Spleen (tissue), 11 donors: Measurements from ENCODE around the gene PAEP. TPM values are rescaled to one million over a fixed set of nuclear protein-coding genes. Genes with fewer than 3 reads are reported as not detected.

Experiments
- DNase-seq: peaks from one replicate; pipeline ENCODE4 v3.0.0-alpha.2; 2020
- H3K27ac ChIP-seq, 8 donors: fragments of 200-600 bp; sonication (generic) in 7 of 8; 1 replicate in 4 of 8; 2 replicates in 4 of 8; pipeline versions ENCODE4 v1.5.0 to v1.8.0; 2016 to 2021; ENCODE audit warnings: inconsistent platforms in 4 of 8, mild to moderate bottlenecking in 4 of 8, moderate library complexity in 1 of 8
- H3K27me3 ChIP-seq, 7 donors: fragments of 200-600 bp; sonication (generic) in 6 of 7; replicated peaks in 1 of 7; 1 replicate in 4 of 7; 2 replicates in 3 of 7; pipeline versions ENCODE4 v1.5.0 to v1.8.0; 2016 to 2021; ENCODE audit warnings: inconsistent platforms in 3 of 7, mild to moderate bottlenecking in 1 of 7
- H3K36me3 ChIP-seq, 6 donors: fragments of 200-600 bp; sonication (generic) in 5 of 6; 1 replicate in 4 of 6; 2 replicates in 2 of 6; pipeline versions ENCODE4 v1.5.0 to v1.8.0; 2016 to 2021; ENCODE audit warnings: inconsistent platforms in 2 of 6
- H3K4me1 ChIP-seq, 6 donors: fragments of 200-600 bp; sonication (generic) in 5 of 6; 1 replicate in 3 of 6; 2 replicates in 3 of 6; pipeline versions ENCODE4 v1.5.0 to v1.8.0; 2016 to 2021; ENCODE audit warnings: inconsistent platforms in 3 of 6
- H3K4me3 ChIP-seq, 8 donors: fragments of 200-600 bp; sonication (generic) in 7 of 8; 1 replicate in 4 of 8; 2 replicates in 4 of 8; pipeline versions ENCODE4 v1.5.0 to v1.8.0; 2016 to 2021; ENCODE audit warnings: inconsistent platforms in 4 of 8, mild to moderate bottlenecking in 4 of 8, moderate library complexity in 2 of 8
- H3K9me3 ChIP-seq, 8 donors: fragments of 200-600 bp; sonication (generic) in 7 of 8; 1 replicate in 4 of 8; 2 replicates in 4 of 8; pipeline versions ENCODE4 v1.5.0 to v1.8.0; 2016 to 2021; ENCODE audit warnings: inconsistent platforms in 4 of 8
- POLR2A ChIP-seq, 3 donors: fragments of 450-650 bp; IDR thresholded peaks; one replicate each; pipeline ENCODE4 v1.5.1; 2017; ENCODE audit warnings: antibody characterized with exemption in 3 of 3, mild to moderate bottlenecking in 1 of 3
- POLR2AphosphoS5 ChIP-seq, 3 donors: sonication (generic); formaldehyde crosslinking; IDR thresholded peaks; one replicate each; pipeline ENCODE4 v1.5.1; 2017; ENCODE audit warnings: antibody characterized with exemption in 3 of 3
- WGBS, 5 donors: extraction: QIAGEN DNeasy Blood & Tissue Kit in 3 of 5; methylation state at CpG; one replicate each; pipeline versions ENCODE4 v1.1.5 to v1.1.7; 2013 to 2018; 5-methylcytosine and 5-hydroxymethylcytosine counted together
- intact Hi-C: fragments of 100-400 bp; cut with DNase I; formaldehyde crosslinking; loops from one replicate; pipeline ENCODE4 v1.15.0; 2023; ENCODE audit warnings: low total_unique reads
- polyA plus RNA-seq, 3 donors: library from polyadenylated mRNA; stranded (reverse); fragments of 200-250 nt; gene quantifications; one replicate each; pipeline ENCODE4 v1.2.1, GENCODE V29; 2013
- total RNA-seq, 7 donors: library from RNA; depleted of rRNA in 3 of 7; stranded (reverse); fragments of >200 nt in 3 of 7; fragmentation: NEBNext Ultra II Directional in 4 of 7; extraction: Animal tissue kit (Norgen Biotek cat#: 25700) in 4 of 7; gene quantifications; one replicate each; pipeline versions ENCODE4 v1.1.0 to v1.2.1, GENCODE V29; 2016 to 2021
- TF ChIP-seq, protein P1 (sequence below), 11 experiments: fragments of 200-600 bp in 7 of 11; fragments of 450-650 bp in 4 of 11; sonication (generic) in 4 of 11; IDR thresholded peaks in 8 of 11; conservative IDR thresholded peaks in 3 of 11; 1 replicate in 7 of 11; 2 replicates in 4 of 11; pipeline versions ENCODE4 v1.4.0 to v1.8.0; 2016 to 2021; ENCODE audit warnings: antibody characterized with exemption in 11 of 11, inconsistent platforms in 4 of 11, mild to moderate bottlenecking in 1 of 11
- donor health status: healthy with polysubstance abuse.
- donor health status: DM: no; HTN: no; CAD: no; lungs with moderate emphysema.
- donor health status: DM: no; HTN: no; CAD: no.
- donor health status: Bipolar disorder and iron deficiency.
- donor health status: healthy.
- donor health status: DM: no; HTN: no; CAD: no.
- donor health status: DM: yes; HTN: yes; CAD: no.

PAEP gene
- total and polyA plus RNA-seq, 10 donors, result not detected

DNA sequence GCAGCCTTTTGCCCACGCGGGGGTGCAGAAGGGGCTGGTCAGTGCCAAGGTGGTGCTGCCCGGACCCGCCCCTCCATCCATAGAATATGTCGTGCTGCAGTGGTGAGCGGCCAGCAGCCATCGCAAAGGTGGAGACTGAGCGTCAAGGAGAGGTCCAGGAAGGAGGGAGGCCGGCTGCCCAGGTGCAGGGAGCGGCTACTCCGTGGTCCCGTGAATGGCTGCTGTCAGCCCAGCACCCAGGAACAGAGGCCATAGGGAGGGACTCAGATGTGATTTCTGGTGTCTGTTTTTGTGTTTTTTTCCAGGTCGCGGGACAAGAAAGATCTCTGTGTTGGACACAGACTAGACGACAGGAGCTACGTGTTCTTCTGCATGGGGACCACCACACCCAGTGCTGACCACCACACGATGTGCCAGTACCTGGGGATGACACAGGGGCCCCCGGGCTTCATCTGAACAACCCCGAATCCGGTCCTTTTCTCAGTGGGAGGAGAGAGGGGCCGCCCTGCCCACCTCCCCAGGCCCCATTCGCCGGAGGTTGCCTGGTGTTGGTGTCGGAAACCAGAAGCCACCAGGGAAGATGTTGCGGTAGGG, 29.0 kb downstream of the PAEP start:
- intact Hi-C loops, result no loop called here
- 79 to 88% (median 82%) methylated on average over 20 to 25 of the region's 25 CpGs for WGBS, 5 donors
- peaks cover 0 to 11% (median 0%) of the 10 kb centered on the region in 8 donors for H3K9me3 ChIP-seq
- TF ChIP-seq POLR2AphosphoS5 (IDR thresholded peaks at IDR 0.05) (no peak), POLR2A (IDR thresholded peaks at IDR 0.05) (no peak)
- TF ChIP-seq, protein P1, sequence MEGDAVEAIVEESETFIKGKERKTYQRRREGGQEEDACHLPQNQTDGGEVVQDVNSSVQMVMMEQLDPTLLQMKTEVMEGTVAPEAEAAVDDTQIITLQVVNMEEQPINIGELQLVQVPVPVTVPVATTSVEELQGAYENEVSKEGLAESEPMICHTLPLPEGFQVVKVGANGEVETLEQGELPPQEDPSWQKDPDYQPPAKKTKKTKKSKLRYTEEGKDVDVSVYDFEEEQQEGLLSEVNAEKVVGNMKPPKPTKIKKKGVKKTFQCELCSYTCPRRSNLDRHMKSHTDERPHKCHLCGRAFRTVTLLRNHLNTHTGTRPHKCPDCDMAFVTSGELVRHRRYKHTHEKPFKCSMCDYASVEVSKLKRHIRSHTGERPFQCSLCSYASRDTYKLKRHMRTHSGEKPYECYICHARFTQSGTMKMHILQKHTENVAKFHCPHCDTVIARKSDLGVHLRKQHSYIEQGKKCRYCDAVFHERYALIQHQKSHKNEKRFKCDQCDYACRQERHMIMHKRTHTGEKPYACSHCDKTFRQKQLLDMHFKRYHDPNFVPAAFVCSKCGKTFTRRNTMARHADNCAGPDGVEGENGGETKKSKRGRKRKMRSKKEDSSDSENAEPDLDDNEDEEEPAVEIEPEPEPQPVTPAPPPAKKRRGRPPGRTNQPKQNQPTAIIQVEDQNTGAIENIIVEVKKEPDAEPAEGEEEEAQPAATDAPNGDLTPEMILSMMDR (IDR thresholded peaks at IDR 0.05 in 8 of 11, conservative IDR thresholded peaks at IDR 0.05 in 3 of 11), result no peak
- no peaks in the 10 kb centered on the region for H3K36me3 ChIP-seq
- H3K27me3 ChIP-seq, result peaks cover 0 to 63% (median 4%) of the 10 kb centered on the region in 7 donors
- H3K4me1 ChIP-seq, result no peaks in the 10 kb centered on the region
- no peak overlapping the region for H3K4me3 ChIP-seq
- DNase-seq, result peak; percentile 61
- H3K27ac ChIP-seq, result no peak overlapping the region

- peak; percentile 55 for DNase-seq
- H3K4me3 ChIP-seq, result no peak overlapping the region
- intact Hi-C loops, result no loop called here
- H3K27me3 ChIP-seq, result peaks cover 0 to 58% (median 4%) of the 10 kb centered on the region in 7 donors
- H3K36me3 ChIP-seq, result no peaks in the 10 kb centered on the region
- no peaks in the 10 kb centered on the region for H3K4me1 ChIP-seq
- H3K27ac ChIP-seq, result no peak overlapping the region
- TF ChIP-seq POLR2AphosphoS5 (IDR thresholded peaks at IDR 0.05), result no peak
- no peak for TF ChIP-seq POLR2A (IDR thresholded peaks at IDR 0.05)
- TF ChIP-seq, protein P1 (IDR thresholded peaks at IDR 0.05 in 8 of 11, conservative IDR thresholded peaks at IDR 0.05 in 3 of 11), result no peak
- WGBS, 5 donors, result 72 to 87% (median 81%) methylated on average over 12 to 22 of the region's 22 CpGs
- peaks cover 0 to 16% (median 0%) of the 10 kb centered on the region in 8 donors for H3K9me3 ChIP-seq
These were observed 30.2 kb downstream of the PAEP start for GRCh38 chr9:135591506-135592330.

DNA sequence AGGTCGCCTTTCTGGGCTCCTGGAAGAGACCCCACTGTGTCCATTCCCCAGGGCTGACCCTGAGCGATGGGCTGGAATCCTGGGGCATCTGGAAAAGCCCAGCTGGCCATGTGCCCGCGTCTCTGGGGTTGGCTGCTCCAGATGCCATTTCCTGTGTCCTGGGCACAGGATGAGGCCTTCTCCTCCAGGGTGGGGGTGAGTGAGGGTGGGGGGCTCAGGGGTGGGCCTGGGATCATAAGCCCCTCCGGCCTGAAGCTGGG, 30.7 kb downstream of the PAEP start:
- no peak overlapping the region for H3K27ac ChIP-seq
- H3K4me3 ChIP-seq, result no peak overlapping the region
- H3K27me3 ChIP-seq, result peaks cover 0 to 64% (median 4%) of the 10 kb centered on the region in 7 donors
- no peak for TF ChIP-seq POLR2AphosphoS5 (IDR thresholded peaks at IDR 0.05)
- TF ChIP-seq POLR2A (IDR thresholded peaks at IDR 0.05), result no peak
- TF ChIP-seq, protein P1 (IDR thresholded peaks at IDR 0.05 in 8 of 11, conservative IDR thresholded peaks at IDR 0.05 in 3 of 11), result no peak
- DNase-seq, result no peak
- peaks cover 0 to 16% (median 0%) of the 10 kb centered on the region in 8 donors for H3K9me3 ChIP-seq
- intact Hi-C loops, result no loop called here
- no peaks in the 10 kb centered on the region for H3K36me3 ChIP-seq
- WGBS, 5 donors, result 56 to 84% (median 70%) methylated on average over 3 to 5 of the region's 5 CpGs
- H3K4me1 ChIP-seq, result no peaks in the 10 kb centered on the region

GRCh38 chr9:135592625-135593024, 31.1 kb downstream of the PAEP start:
- Histone ChIP-seq H3K9me3 (peaks cover 0 to 16% (median 0%) of the 10 kb centered on the region in 8 donors), H3K4me3 (no peak overlapping the region), H3K27ac (no peak overlapping the region), H3K4me1 (no peaks in the 10 kb centered on the region), H3K27me3 (peaks cover 0 to 67% (median 4%) of the 10 kb centered on the region in 7 donors), H3K36me3 (no peaks in the 10 kb centered on the region)
- intact Hi-C loops, result no loop called here
- WGBS, 5 donors, result 83 to 90% (median 90%) methylated on average over 6 to 12 of the region's 13 CpGs
- TF ChIP-seq, protein P1 (IDR thresholded peaks at IDR 0.05 in 8 of 11, conservative IDR thresholded peaks at IDR 0.05 in 3 of 11), result no peak
- TF ChIP-seq POLR2A (IDR thresholded peaks at IDR 0.05) (no peak), POLR2AphosphoS5 (IDR thresholded peaks at IDR 0.05) (no peak)
- peak; percentile 34 for DNase-seq
